Chondrocyte (in vitro differentiated cells): ENCODE measurements around the gene SARM1. TPM values are rescaled to one million over a fixed set of nuclear protein-coding genes. Genes with fewer than 3 reads are reported as not detected.

Source experiments
- DNase-seq: peaks from one replicate; pipeline ENCODE4 v3.0.0; 2021; ENCODE audit warnings: mixed read lengths, low spot score
- H3K27ac Mint-ChIP-seq: one replicate; pipeline ENCODE4 v1.8.0; 2021; ENCODE audit warnings: mild to moderate bottlenecking, moderate library complexity, mixed read lengths; ENCODE audit not compliant: unreplicated experiment
- H3K27me3 Mint-ChIP-seq: 2 replicates; pipeline ENCODE4 v1.8.0; 2021; ENCODE audit warnings: low read depth, mixed read lengths
- H3K36me3 Mint-ChIP-seq: 2 replicates; pipeline ENCODE4 v1.8.0; 2021; ENCODE audit warnings: low read depth, mixed read lengths
- H3K4me1 Mint-ChIP-seq: 2 replicates; pipeline ENCODE4 v1.8.0; 2021; ENCODE audit warnings: low read depth, mild to moderate bottlenecking, mixed read lengths
- H3K4me3 Mint-ChIP-seq: one replicate; pipeline ENCODE4 v1.8.0; 2021; ENCODE audit warnings: mild to moderate bottlenecking, moderate library complexity, mixed read lengths; ENCODE audit not compliant: unreplicated experiment
- H3K9me3 Mint-ChIP-seq: 2 replicates; pipeline ENCODE4 v1.8.0; 2021; ENCODE audit warnings: low read depth, mixed read lengths
- CTCF ChIP-seq: fragments of 200-600 bp; sonication (generic); IDR thresholded peaks from 2 replicates; pipeline ENCODE4 v1.5.0; 2021; ENCODE audit warnings: antibody characterized with exemption, mild to moderate bottlenecking, moderate library complexity
- long read RNA-seq: library from polyadenylated mRNA; stranded (forward); transcript quantifications from one replicate; pipeline ENCODE4 v2.0.0, GENCODE V29; 2021
- total RNA-seq: library from RNA; stranded (reverse); gene quantifications from 3 replicates; pipeline ENCODE4 v1.2.1, GENCODE V29; 2021

The SARM1 gene
- 22.2 to 24.1 TPM (median 23.0 TPM) in 3 replicates for total RNA-seq
- long read RNA-seq, full-length matches to known transcripts, result 27 of 34 reads
- long read RNA-seq, partial matches to known transcripts, result 1 of 34 reads
- long read RNA-seq, other reads (novel, unspliced or antisense), result 6 of 34 reads

- DNase-seq, result peak; percentile 95
- Mint-ChIP-seq H3K36me3 (no peaks in the 10 kb centered on the region), H3K4me1 (peaks cover 33% of the 10 kb centered on the region), H3K4me3 (peak within 1 kb of the TSS; percentile 79), H3K27ac (peak within 1 kb of the TSS; percentile 88), H3K27me3 (no peaks in the 10 kb centered on the region), H3K9me3 (no peaks in the 10 kb centered on the region)
- no peak for TF ChIP-seq CTCF
Observed at GRCh38 chr17:28371245-28372202, at the start of gene SARM1. Gene SARM1, plus strand, starts transcription at chr17:28371694. Its CDS starts 339 bp downstream, at chr17:28372033.

DNA sequence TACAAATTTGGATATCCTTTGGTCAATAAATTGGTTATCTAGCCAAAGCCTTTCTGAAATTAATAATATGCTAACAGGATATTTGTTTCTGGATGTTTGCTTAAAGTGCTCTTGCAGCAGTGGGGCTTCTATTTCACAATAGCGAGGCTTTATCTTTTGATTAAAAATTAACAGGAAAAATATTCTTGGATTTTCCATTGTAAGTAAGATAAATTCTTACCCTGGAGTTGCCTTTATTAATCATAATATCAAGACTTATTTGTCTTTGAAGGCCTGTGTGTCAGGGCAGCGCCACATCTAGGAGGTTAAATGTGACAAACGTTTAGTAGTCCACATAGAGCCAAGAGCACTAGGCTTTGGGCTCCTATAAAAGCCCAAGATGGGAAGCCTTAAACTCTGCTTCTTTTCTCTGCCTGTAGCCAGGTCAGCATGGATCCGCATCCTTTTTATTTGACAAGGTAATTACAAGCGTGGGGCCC is 47.2 kb upstream of the SARM1 start:
- Mint-ChIP-seq H3K4me3 (no peak overlapping the region), H3K36me3 (peaks cover 5% of the 10 kb centered on the region), H3K27me3 (no peaks in the 10 kb centered on the region), H3K4me1 (peaks cover 27% of the 10 kb centered on the region), H3K27ac (no peak overlapping the region), H3K9me3 (no peaks in the 10 kb centered on the region)
- TF ChIP-seq CTCF, result no peak
- DNase-seq, result no peak

DNA sequence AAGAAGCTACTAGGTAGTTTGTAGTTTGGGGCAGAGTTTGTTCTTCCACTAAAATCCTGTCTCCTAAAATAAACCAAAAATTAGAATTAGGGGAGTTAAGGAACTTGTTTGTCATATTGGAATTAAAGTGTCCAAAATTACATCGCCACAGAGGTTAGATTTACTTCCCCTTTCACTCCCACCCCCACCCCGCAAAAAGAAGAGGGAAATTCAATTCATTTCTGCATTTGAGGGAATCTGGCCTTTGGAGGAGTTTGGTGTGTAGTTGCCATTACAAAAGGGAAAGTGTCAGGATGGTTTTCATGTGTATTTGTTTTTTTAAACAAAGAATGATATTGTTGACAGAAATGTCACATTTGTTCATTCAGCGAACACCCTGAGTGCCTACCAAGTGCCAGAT is 46.7 kb upstream of the SARM1 start:
- DNase-seq, result no peak
- peaks cover 5% of the 10 kb centered on the region for H3K36me3 Mint-ChIP-seq

DNA sequence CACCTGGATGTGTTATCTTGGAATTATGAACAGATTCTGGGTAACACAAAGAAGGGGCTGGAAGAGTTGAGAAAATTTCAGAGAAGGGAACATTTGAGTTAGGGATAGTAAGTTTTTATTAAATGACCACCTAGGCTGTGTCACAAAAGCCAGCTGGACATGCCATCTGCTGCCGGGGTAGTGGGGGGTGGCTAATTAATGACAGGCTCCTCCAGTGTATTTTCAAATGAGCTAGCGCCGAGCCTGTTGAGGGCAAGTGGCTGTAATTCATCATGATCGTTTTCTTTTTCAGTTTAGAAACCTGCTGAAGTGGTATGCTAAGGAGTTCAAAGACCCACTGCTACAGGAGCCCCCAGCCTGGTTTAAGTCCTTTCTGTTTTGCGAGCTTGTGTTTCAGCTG is 46.3 kb upstream of the SARM1 start:
- no peak for TF ChIP-seq CTCF
- Mint-ChIP-seq H3K9me3 (no peaks in the 10 kb centered on the region), H3K27me3 (no peaks in the 10 kb centered on the region), H3K4me3 (no peak overlapping the region), H3K4me1 (peaks cover 18% of the 10 kb centered on the region), H3K36me3 (peaks cover 5% of the 10 kb centered on the region), H3K27ac (no peak overlapping the region)
- DNase-seq, result no peak

More for the DNA sequence above, 46.7 kb upstream of the SARM1 start:
- H3K4me1 Mint-ChIP-seq, result peaks cover 22% of the 10 kb centered on the region
- H3K9me3 Mint-ChIP-seq, result no peaks in the 10 kb centered on the region
- no peak overlapping the region for H3K27ac Mint-ChIP-seq
- H3K27me3 Mint-ChIP-seq, result no peaks in the 10 kb centered on the region
- H3K4me3 Mint-ChIP-seq, result no peak overlapping the region
- TF ChIP-seq CTCF, result no peak

DNA sequence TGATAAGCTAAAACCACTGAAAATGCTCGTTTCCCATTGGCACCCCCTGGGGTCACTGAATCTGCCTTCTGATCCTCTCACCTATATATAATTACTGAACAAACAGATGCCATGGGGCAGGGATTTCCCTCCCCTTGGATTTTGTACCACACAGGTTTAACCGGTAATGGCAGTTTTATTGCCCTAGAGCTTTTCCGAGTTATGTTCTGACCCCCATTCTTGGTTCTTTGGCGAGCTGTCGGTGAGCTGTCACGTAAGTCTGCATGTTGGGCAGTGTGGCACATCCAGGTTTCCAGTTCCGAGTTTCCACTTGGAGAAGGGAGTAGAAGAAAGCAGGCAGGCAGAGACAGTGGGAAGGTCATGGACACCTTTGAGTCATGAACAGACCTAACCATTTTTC is 45.4 kb upstream of the SARM1 start:
- no peak for DNase-seq
- Mint-ChIP-seq H3K27me3 (no peaks in the 10 kb centered on the region), H3K4me3 (no peak overlapping the region), H3K4me1 (peaks cover 12% of the 10 kb centered on the region), H3K9me3 (no peaks in the 10 kb centered on the region), H3K27ac (no peak overlapping the region), H3K36me3 (peaks cover 6% of the 10 kb centered on the region)
- TF ChIP-seq CTCF, result no peak
